Mononuclear cell (primary cell): Measurements from ENCODE around the gene MPV17. TPM values are rescaled to one million over a fixed set of nuclear protein-coding genes. Genes with fewer than 3 reads are reported as not detected.
"Not testable (repeated sequence)": the region's sequence is repeated elsewhere in the genome, so short reads cannot be mapped to it uniquely, and the experiment has no call there.

ENCODE experiments used
- H3K27me3 ChIP-seq: 2 replicates; pipeline ENCODE4 v1.6.0; 2011; ENCODE audit warnings: low read length, control low read depth; ENCODE audit not compliant: insufficient read depth
- H3K4me1 ChIP-seq: 2 replicates; pipeline ENCODE4 v1.5.1; 2011; ENCODE audit warnings: mild to moderate bottlenecking, low read length, control low read depth; ENCODE audit not compliant: insufficient read depth
- H3K4me3 ChIP-seq: 2 replicates; pipeline ENCODE4 v1.5.1; 2011; ENCODE audit warnings: mild to moderate bottlenecking, low read length, moderate library complexity
- H3K9me3 ChIP-seq: 2 replicates; pipeline ENCODE4 v1.5.1; 2011; ENCODE audit warnings: low read depth, mild to moderate bottlenecking, control low read depth, low read length
- total RNA-seq: library from RNA; depleted of rRNA; stranded (reverse); fragments of >200 nt; gene quantifications from one replicate; pipeline ENCODE4 v1.2.3, GENCODE V29; 2012

The MPV17 gene, protein sequence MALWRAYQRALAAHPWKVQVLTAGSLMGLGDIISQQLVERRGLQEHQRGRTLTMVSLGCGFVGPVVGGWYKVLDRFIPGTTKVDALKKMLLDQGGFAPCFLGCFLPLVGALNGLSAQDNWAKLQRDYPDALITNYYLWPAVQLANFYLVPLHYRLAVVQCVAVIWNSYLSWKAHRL
- total RNA-seq: 30.5 TPM

DNA sequence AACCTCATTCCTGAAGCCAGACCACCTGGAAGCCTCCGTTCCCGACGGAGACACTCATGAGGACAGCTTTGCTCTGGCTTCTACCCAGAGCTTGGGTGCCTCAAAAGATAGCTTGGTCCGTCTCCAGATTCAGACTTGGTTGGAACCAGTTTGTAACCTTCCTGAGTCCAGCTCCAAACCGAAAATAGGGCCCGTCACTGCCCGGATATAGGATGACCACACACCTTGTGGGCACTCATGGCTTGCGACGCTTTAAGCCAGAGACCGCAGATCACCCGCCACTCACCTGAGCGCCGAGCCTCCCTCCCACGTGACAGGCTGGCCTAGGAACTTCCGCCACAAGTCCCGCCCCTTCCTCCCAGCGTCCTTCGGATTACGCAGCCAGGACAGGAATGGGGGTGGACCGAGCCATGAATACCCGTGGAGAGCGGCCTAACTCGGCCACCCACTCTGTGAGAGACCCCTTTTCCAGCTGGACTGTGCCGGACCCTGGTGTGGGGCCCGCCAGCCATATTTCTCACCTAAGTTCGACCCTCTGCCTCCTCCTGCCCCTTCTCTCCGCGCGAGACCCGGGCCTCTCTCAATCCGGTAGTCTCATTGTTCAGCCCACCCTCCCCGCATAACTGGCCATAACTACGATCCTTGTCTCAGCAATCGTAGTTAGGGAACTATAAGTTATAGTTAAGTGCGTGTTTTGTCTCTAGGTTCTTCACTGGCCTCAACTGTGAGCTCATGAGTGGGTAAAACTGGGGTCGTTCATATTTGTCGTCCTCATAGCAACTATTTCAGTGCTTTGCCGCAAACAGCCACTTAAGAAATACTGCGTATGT is at the start of gene MPV17:
MPV17 (minus strand) TSS at position 332 of the 830 bp plus-strand sequence. CDS start 580 bp downstream, outside the sequence.
- no peaks in the 10 kb centered on the region for H3K27me3 ChIP-seq
- H3K4me1 ChIP-seq: peaks cover 15% of the 10 kb centered on the region
- no peaks in the 10 kb centered on the region for H3K9me3 ChIP-seq
- H3K4me3 ChIP-seq: peak within 1 kb of the TSS; percentile 64

DNA sequence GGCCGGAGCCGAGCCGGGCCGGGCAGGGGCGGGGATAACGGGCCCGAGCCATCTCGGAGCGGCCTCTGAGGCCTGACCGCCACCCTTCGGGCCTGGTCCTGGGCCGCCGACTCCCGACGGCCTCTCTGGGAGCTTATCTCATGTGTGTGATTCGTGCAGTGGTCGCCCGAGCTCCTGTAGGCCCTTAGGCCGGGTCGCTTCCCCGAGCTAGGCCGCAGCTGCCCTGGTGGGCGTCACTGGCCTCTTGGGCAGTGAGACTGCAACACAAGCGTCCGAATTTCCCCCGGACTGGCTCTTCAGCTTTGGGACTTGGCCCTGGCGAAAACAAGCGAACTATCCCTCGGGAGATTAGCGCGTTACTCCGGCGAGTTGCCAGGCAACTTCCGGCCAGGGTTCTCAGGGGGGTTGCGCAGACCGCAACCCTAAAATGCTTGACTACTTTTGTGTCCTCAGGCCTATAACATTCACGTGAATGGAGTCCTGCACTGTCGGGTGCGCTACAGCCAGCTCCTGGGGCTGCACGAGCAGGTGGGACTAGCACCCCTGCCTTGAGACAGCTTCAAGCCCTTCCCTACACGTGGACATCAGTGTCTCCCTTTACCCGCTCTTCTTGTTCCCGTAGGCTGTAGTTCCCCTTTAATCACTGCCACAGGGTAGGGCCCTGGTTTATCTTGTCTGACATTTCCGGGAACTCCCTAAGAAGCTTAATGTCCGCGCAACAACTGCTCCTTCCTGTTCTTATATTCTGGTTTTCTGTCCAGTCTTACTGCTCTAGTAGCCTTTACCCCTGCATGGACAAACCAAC is 48.1 kb upstream of the MPV17 start:
- Histone ChIP-seq H3K27me3 (no peaks in the 10 kb centered on the region), H3K9me3 (no peaks in the 10 kb centered on the region), H3K4me3 (peak overlapping the region; percentile 80), H3K4me1 (peaks cover 37% of the 10 kb centered on the region)

DNA sequence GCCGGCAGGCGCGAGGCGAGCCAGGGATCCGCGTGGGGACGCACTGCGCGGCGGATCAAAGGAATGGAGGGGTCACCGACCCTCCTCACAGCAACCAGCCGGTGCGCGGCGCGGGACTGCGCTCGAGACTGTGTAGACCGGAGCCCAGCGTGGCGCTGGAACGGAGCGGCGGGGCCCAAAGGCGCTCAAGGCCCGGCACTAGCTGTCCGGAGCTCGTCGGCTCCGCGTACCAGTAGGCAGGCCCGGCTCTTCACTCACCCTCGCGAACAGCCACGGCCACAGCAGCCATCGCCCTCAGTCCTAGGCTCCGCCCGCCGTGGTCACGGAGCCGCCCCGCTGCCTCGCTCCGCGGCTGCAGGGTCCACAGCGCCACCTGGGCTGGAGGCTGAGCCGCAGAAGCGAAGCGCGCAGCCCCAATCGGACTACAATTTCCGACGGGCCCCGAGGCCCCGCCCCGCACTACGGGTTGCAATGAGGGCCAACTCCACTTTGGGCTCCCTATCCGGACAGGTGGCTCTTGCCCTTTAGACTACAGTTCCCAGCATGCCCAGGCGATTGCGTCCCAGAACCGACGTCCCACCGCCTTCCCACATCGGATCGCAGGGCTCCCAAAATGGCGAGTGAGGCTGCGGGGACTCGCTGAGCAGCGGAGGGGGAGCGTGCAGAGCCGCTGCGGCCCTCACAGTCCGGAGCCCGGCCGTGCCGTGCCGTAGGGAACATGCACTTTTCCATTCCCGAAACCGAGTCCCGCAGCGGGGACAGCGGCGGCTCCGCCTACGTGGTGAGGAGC is 47.3 kb upstream of the MPV17 start, which contains the start of the genes EIF2B4 and SNX17:
EIF2B4 (minus strand) TSS at position 313 of the 790 bp plus-strand sequence; CDS start at position 289, 24 bp downstream.
SNX17 (plus strand) TSS at position 591 of the 790 bp plus-strand sequence; CDS start at position 719, 128 bp downstream.
- Histone ChIP-seq H3K27me3 (no peaks in the 10 kb centered on the region), H3K4me3 (peak within 1 kb of the TSS; percentile 80), H3K9me3 (no peaks in the 10 kb centered on the region), H3K4me1 (peaks cover 37% of the 10 kb centered on the region)

DNA sequence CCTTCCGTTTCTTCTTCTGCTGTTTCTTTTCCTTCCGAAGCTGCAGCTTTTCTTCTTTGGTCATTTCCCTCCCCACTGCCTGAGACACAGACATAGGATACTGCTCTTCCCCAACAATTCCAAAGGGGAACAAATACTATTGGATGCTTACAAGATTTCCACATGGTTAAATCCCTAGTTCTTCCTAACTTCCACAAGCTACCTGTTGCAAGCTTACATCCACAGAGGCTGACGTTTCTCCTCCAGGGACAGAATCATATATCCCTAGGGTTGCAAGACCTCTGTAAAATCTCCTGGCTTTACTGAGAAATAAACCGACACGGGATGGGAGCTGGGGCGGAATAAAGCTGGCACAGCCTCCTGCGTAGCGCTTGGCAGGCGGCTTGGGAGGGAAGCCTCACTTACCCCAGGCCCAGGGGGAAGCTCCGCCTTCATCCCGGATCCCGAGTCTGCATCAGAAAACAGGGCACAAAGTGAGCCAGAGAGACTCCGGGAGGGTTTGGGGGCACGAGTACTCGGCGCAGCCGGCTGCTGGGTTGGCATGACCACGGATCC is 46.7 kb upstream of the MPV17 start:
- peaks cover 37% of the 10 kb centered on the region for H3K4me1 ChIP-seq
- H3K27me3 ChIP-seq: no peaks in the 10 kb centered on the region
- H3K4me3 ChIP-seq: peak overlapping the region; percentile 80
- no peaks in the 10 kb centered on the region for H3K9me3 ChIP-seq

DNA sequence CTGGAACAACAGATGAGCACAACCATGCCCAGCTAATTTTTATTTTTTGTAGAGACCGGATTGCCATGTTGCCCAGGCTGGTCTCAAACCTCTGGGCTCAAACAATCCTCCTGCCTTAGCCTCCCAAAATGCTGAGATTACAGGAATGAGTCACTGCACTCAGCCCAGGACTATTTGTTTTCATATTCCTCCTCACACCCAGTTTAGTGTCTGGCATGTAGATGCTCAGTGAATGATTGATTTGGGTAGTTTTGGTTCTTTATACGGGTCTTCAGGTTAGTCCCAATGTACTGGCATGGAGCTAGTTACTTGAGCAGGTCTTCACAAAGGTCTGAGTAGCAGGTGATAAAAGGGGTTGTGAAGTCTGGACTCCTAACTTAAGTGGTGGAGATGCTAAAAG is 41.0 kb upstream of the MPV17 start:
- peaks cover 5% of the 10 kb centered on the region for H3K4me1 ChIP-seq
- H3K9me3 ChIP-seq: no peaks in the 10 kb centered on the region
- no peaks in the 10 kb centered on the region for H3K27me3 ChIP-seq

DNA sequence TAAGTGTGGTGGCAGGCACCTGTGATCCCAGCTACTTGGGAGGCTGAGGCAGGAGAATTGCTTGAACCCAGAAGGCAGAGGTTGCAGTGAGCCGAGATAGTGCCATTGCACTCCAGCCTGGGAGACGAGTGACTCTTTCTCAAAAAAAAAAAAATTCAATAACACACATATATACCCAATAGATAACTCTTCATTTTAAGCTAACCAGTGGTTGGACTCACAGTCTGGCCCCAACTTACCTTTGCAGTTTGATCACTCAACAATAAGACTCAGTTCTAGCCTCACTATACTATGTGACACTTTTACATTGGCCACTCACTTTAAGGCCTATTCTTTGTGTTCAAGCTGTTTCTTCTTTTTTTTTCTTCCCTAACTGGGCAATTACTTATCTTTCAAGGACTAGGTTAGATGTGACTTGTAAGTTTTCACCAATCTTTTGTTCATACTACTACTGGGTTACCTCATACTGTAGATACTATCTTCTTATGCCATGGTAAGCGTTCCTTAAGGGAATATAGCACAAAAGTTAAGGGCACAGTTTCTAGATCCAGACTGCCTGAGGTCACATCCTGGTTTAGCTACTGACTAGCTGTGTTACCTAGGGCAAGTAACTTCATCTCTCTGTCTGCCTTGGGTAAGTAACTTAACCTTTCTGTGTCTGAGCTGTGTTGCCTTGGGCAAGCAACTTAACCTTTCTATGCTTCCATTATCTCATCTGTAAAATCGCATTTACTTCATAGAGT is 40.0 kb upstream of the MPV17 start:
- peaks cover 5% of the 10 kb centered on the region for H3K4me1 ChIP-seq
- no peaks in the 10 kb centered on the region for H3K9me3 ChIP-seq
- no peak overlapping the region for H3K4me3 ChIP-seq
- no peaks in the 10 kb centered on the region for H3K27me3 ChIP-seq

More for the DNA sequence above, 41.0 kb upstream of the MPV17 start:
- H3K4me3 ChIP-seq: no peak overlapping the region

DNA sequence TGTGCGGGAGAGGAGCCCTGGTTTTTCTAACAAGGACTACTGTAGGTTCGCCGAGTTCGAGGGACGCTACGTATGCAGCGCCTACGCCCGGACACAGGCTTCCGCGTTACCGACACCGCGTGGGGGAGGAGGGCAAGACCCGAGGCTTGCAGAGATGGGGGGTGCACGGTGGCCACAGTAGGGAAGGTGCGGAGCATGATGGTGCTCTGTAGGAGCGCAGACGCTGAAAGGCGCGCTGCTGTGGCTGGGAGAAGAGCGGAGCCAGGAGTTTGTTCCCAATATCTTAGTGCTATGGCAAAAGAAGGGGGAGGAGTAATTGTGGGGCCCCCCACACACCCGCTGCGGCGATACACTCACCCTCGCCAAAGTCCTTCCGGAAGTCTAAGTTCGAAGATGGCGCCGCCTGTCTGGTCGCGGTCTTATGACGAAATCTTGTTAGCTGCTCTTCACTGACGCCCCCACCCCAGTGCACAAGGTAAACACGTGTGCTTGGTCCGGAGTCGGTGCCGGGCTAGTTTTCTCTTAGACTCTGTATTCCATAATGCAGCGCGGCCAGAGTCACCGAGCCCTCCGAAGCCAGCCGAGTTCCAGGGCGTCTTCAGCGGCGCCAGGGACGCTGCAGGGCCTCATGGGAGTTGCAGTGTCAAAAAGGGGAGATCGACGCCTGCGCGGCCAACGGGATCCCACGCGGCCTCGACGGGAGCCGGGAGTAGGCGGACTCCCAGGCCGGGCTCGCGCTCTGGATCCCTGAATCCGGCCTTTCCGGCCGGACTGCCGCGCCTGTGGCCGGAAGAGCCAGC is 33.7 kb upstream of the MPV17 start, which contains the start of gene GTF3C2:
GTF3C2 (minus strand) TSS at position 383 of the 800 bp plus-strand sequence. CDS start 13,210 bp downstream, outside the sequence.
- no peaks in the 10 kb centered on the region for H3K27me3 ChIP-seq
- no peaks in the 10 kb centered on the region for H3K9me3 ChIP-seq
- H3K4me1 ChIP-seq: peaks cover 45% of the 10 kb centered on the region
- peak within 1 kb of the TSS; percentile 67 for H3K4me3 ChIP-seq

DNA sequence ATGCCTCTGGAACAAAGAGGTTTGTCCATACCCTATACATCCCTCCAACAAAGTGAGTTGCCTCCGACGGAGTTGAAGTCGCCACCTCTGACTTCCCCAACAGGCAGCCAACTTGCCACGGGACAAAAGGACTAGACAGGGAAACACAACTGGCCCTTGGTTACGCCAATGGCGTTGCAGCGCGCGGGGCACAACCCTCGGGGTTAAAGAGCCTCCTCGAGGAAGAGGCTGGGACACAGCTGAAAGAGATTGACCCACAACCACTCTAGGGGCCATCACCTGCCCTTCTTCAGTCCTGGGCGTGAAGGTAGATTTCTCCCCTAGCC is 33.1 kb upstream of the MPV17 start:
- H3K4me3 ChIP-seq: peak overlapping the region; percentile 67
- peaks cover 48% of the 10 kb centered on the region for H3K4me1 ChIP-seq
- no peaks in the 10 kb centered on the region for H3K27me3 ChIP-seq
- H3K9me3 ChIP-seq: no peaks in the 10 kb centered on the region

DNA sequence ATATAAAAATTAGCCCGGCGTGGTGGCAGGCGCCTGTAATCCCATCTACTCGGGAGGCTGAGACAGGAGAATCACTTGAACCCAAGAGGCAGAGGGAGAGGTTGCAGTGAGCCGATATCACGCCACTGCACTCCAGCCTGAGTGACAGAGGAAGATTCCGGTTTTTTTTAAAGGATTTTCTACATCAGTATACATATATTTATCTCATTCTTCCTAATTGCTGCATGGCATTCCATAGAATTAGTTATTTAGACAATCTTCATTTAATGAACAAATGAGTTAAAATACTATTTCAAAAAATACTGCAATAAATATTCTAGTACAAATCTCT is 31.7 kb upstream of the MPV17 start:
- Histone ChIP-seq H3K4me3 (no peak overlapping the region), H3K4me1 (peaks cover 48% of the 10 kb centered on the region), H3K9me3 (no peaks in the 10 kb centered on the region)

DNA sequence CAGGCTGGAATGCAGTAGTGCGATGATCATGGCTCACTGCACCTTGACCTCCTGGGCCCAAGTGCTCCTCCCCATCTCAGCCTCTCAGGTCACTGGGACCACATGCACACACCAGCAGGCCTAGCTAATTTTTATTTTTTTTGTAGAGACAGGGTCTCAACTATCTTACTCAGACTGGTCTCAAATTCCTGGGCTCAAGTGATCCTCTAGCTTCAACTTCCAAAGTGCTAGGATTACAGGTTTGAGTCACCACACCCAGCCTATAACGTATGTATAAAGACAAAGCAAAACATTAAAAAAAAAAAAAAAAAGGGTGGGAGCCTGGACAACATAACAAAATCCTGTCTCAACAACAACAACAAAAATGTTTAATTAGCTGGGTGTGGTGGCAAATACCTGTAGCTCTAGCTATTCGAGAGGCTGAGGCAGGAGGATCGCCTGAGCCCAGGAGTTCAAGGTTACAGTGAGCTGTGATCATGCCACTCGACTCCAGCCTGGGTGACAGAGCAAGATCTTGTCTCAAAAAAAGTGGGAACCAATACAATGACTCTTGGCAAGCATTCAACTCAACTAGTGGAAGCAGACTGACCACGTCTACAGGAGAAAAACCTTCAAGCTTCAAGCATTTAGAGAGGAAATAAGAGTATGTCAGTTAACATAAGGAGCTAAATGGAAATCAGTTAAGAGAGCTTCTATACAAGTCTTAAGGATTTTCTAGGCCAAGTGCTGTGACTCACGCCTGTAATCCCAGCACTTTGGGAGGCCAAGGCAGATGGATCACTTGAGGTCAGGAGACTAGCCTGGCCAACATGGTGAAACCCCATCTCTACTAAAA is 31.1 kb upstream of the MPV17 start:
- H3K27me3 ChIP-seq: no peaks in the 10 kb centered on the region
- peaks cover 48% of the 10 kb centered on the region for H3K4me1 ChIP-seq
- H3K9me3 ChIP-seq: no peaks in the 10 kb centered on the region
- H3K4me3 ChIP-seq: no peak overlapping the region

More for the DNA sequence above, 31.7 kb upstream of the MPV17 start:
- H3K27me3 ChIP-seq: no peaks in the 10 kb centered on the region

DNA sequence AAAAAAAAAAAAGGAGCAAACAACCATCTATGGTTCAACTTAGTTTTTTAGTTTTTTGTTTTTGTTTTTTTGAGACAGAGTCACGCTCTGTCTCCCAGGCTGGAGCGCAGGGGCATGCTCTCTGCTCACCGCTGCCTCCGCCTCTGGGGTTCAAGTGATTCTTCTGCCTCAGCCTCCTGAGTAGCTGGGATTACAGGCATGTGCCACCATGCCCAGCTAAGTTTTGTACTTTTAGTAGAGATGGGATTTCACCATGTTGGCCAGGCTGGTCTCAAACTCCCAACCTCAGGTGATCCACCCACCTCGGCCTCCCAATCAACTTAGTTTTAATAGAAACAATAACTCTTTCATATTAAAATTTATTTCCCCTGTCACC is 30.5 kb upstream of the MPV17 start:
- not testable (repeated sequence) for H3K27me3 ChIP-seq, H3K4me3 ChIP-seq, H3K9me3 ChIP-seq
- H3K4me1 ChIP-seq: peaks cover 48% of the 10 kb centered on the region

DNA sequence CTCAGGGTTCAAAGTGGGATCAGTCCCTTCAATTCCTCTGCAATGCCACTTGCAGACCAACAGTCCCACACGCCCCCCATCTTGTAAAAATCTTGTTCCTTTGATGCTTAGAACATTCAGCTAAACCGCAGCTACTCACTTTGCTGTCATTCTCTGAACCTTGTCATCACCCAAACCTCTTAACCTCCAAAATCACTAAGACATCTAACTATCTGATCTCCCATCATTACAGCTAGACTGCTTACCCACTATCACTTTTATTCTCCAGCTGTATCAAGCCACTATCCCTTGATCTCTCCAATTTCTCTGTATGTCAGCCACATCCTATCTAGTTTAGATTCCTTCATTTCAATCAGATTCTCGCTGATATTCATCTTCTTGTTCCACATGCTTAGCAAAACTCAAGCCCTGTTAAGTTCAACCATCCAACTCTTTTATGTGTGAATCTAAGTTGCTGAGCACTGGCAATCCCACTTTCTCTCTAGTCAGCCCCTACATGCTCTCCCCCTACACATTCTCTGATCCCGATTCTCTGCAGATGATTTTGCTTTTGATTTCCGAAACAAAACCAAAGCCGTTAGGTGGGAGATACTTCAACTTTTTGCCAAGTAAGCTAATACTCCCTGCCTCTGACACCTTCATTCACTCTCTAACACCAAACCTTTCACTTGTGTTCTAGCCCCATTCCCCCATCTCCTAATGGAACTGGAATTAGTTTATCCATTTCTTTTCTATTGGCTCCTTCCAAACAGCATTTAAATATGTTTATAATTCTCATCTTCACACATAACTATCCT is 29.1 kb upstream of the MPV17 start:
- no peaks in the 10 kb centered on the region for H3K27me3 ChIP-seq
- peaks cover 35% of the 10 kb centered on the region for H3K4me1 ChIP-seq
- no peaks in the 10 kb centered on the region for H3K9me3 ChIP-seq
- H3K4me3 ChIP-seq: no peak overlapping the region
